GM12878 (cell line): Measurements from ENCODE around the gene CYSLTR2.

Source experiments
- EZH2 ChIP-seq: IDR thresholded peaks from 2 replicates; pipeline ENCODE4 v1.6.1; 2012; ENCODE audit warnings: low read depth, mild to moderate bottlenecking, control low read depth, inconsistent platforms, low read length, borderline replicate concordance; ENCODE audit not compliant: control insufficient read depth
- HDGF ChIP-seq: fragments of 450-650 bp; IDR thresholded peaks from 2 replicates; pipeline ENCODE4 v1.6.1; 2016; ENCODE audit warnings: antibody characterized with exemption
- TBL1XR1 ChIP-seq: IDR thresholded peaks from 2 replicates; pipeline ENCODE4 v1.6.1; 2012; ENCODE audit warnings: low read depth, low read length, improper control_type of control experiment
- TF ChIP-seq, protein P1 (sequence below), 3 experiments: IDR thresholded peaks in 2 of 3; conservative IDR thresholded peaks in 1 of 3; 2 replicates each; pipeline ENCODE4 v1.5.1; 2011; ENCODE audit warnings: low read depth in 3 of 3, low read length in 3 of 3, mild to moderate bottlenecking in 3 of 3, control low read depth in 2 of 3, moderate library complexity in 2 of 3, inconsistent platforms in 1 of 3, mixed read lengths in 1 of 3; ENCODE audit not compliant: control insufficient read depth in 2 of 3, insufficient read depth in 1 of 3; ENCODE audit errors: extremely low read depth in 1 of 3

DNA sequence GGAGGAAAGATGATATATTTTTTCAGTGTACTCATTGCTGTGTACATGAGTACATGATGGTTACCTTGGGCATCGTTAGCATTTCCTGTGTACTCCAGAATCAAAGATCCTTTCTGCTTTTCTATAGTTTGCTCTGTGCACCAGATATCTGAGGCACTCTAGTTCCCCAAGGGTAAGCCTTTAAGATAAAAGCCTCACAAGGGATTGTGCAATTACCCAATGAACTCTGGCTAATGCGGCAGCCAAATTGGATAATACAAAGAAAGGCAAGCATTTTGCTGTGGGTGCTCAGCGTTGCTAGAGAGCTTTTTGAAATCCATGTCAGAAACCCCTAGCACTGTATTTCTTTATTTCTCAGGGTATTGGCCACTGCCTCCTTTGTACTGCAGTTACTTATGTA, 2.9 kb downstream of the CYSLTR2 start:
- TF ChIP-seq, protein P1, sequence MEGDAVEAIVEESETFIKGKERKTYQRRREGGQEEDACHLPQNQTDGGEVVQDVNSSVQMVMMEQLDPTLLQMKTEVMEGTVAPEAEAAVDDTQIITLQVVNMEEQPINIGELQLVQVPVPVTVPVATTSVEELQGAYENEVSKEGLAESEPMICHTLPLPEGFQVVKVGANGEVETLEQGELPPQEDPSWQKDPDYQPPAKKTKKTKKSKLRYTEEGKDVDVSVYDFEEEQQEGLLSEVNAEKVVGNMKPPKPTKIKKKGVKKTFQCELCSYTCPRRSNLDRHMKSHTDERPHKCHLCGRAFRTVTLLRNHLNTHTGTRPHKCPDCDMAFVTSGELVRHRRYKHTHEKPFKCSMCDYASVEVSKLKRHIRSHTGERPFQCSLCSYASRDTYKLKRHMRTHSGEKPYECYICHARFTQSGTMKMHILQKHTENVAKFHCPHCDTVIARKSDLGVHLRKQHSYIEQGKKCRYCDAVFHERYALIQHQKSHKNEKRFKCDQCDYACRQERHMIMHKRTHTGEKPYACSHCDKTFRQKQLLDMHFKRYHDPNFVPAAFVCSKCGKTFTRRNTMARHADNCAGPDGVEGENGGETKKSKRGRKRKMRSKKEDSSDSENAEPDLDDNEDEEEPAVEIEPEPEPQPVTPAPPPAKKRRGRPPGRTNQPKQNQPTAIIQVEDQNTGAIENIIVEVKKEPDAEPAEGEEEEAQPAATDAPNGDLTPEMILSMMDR (IDR thresholded peaks at IDR 0.05 in 2 of 3, conservative IDR thresholded peaks at IDR 0.05 in 1 of 3; ENCODE audit: control insufficient read depth in 2 of 3, extremely low read depth in 1 of 3, insufficient read depth in 1 of 3, low read depth in 3 of 3, low read length in 3 of 3) = no peak
- TF ChIP-seq TBL1XR1 (no peak), EZH2 (no peak), HDGF (no peak)
